GM23248 (cell line): ENCODE results near the gene TRDMT1. TPM values are rescaled to one million over a fixed set of nuclear protein-coding genes. Genes with fewer than 3 reads are reported as not detected.

Experiments used
- DNase-seq: peaks from one replicate; pipeline ENCODE4 v3.0.0-alpha.2; 2015
- H2AFZ ChIP-seq: fragments of 200-600 bp; sonication (generic); 2 replicates; pipeline ENCODE4 v1.6.1; 2016; ENCODE audit warnings: antibody characterized with exemption
- H3F3A ChIP-seq: fragments of 200-600 bp; sonication (generic); 2 replicates; pipeline ENCODE4 v1.6.1; 2016; ENCODE audit warnings: mild to moderate bottlenecking, antibody characterized with exemption, mixed run types; ENCODE audit not compliant: insufficient read depth
- H3K27ac ChIP-seq: fragments of 200-600 bp; sonication (generic); 2 replicates; pipeline ENCODE4 v1.5.1; 2016; ENCODE audit warnings: mild to moderate bottlenecking
- H3K27me3 ChIP-seq: fragments of 200-600 bp; sonication (generic); replicated peaks from 2 replicates; pipeline ENCODE4 v1.6.1; 2016; ENCODE audit warnings: mild to moderate bottlenecking; ENCODE audit not compliant: insufficient read depth
- H3K36me3 ChIP-seq: fragments of 200-600 bp; sonication (generic); 2 replicates; pipeline ENCODE4 v1.6.1; 2016; ENCODE audit warnings: low read depth, mild to moderate bottlenecking
- H3K4me1 ChIP-seq: fragments of 200-600 bp; sonication (generic); 2 replicates; pipeline ENCODE4 v1.6.1; 2016; ENCODE audit warnings: mild to moderate bottlenecking; ENCODE audit not compliant: insufficient read depth
- H3K4me2 ChIP-seq: fragments of 200-600 bp; sonication (generic); one replicate; pipeline ENCODE4 v1.6.1; 2016; ENCODE audit warnings: mild to moderate bottlenecking; ENCODE audit not compliant: unreplicated experiment
- H3K4me3 ChIP-seq: fragments of 200-600 bp; sonication (generic); 2 replicates; pipeline ENCODE4 v1.5.1; 2016; ENCODE audit warnings: mild to moderate bottlenecking
- H3K79me2 ChIP-seq: fragments of 200-600 bp; sonication (generic); 2 replicates; pipeline ENCODE4 v1.6.1; 2016; ENCODE audit warnings: mild to moderate bottlenecking; ENCODE audit not compliant: insufficient read depth
- H3K9ac ChIP-seq: fragments of 200-600 bp; sonication (generic); 2 replicates; pipeline ENCODE4 v1.6.1; 2016; ENCODE audit warnings: mild to moderate bottlenecking
- H3K9me2 ChIP-seq: fragments of 200-600 bp; sonication (generic); 2 replicates; pipeline ENCODE4 v1.6.1; 2016; ENCODE audit warnings: mixed run types, mild to moderate bottlenecking, moderate library complexity; ENCODE audit not compliant: insufficient read depth
- H3K9me3 ChIP-seq: fragments of 200-600 bp; sonication (generic); one replicate; pipeline ENCODE4 v1.6.1; 2017; ENCODE audit warnings: low read depth
- H4K20me1 ChIP-seq: fragments of 200-600 bp; sonication (generic); 2 replicates; pipeline ENCODE4 v1.6.0; 2016; ENCODE audit not compliant: insufficient read depth
- EZH2 ChIP-seq: fragments of 200-600 bp; sonication (generic); IDR thresholded peaks from 2 replicates; pipeline ENCODE4 v1.6.1; 2018; ENCODE audit warnings: antibody characterized with exemption, mild to moderate bottlenecking; ENCODE audit not compliant: insufficient read depth, poor library complexity, severe bottlenecking
- EZH2phosphoT487 ChIP-seq: fragments of 200-600 bp; sonication (generic); IDR thresholded peaks from 2 replicates; pipeline ENCODE4 v1.6.1; 2018; ENCODE audit warnings: antibody characterized with exemption, moderate library complexity, mild to moderate bottlenecking, low read depth; ENCODE audit not compliant: insufficient read depth
- WGBS, 2 experiments: methylation state at CpG; one replicate each; pipeline ENCODE4 v1.1.6; 2015 to 2017; ENCODE audit warnings: low lambda C conversion rate in 2 of 2, low coverage in 1 of 2; ENCODE audit errors: missing lambda C conversion rate in 2 of 2; 5-methylcytosine and 5-hydroxymethylcytosine counted together
- in situ Hi-C: fragments of 300-500 bp; cut with MboI; formaldehyde crosslinking; loops from 2 replicates; pipeline ENCODE4 v1.15.0; 2020
- polyA plus RNA-seq: library from polyadenylated mRNA; unstranded; fragments of >200 nt; fragmentation: Nextera tagmentation; extraction: Ambion mirVana; gene quantifications from 2 replicates; pipeline ENCODE4 v1.2.1, GENCODE V29; 2016
- total RNA-seq: library from RNA; depleted of rRNA; stranded (reverse); fragments of >200 nt; shearing (Covaris generic); gene quantifications from 2 replicates; pipeline ENCODE4 v1.2.3, GENCODE V29; 2014

TRDMT1 gene
- total and polyA plus RNA-seq, 2 experiments from 2014 or later = 4.3 to 4.4 TPM

GRCh38 chr10:17195083-17195482, 6.4 kb downstream of the TRDMT1 start:
- H3K4me3 ChIP-seq = no peak overlapping the region
- in situ Hi-C loops = no loop called here
- no peaks in the 10 kb centered on the region for H3K9me2 ChIP-seq
- H3K9me3 ChIP-seq = no peaks in the 10 kb centered on the region
- no peak overlapping the region for H3K4me2 ChIP-seq
- H2AFZ ChIP-seq = no peak overlapping the region
- H3F3A ChIP-seq = peaks cover 27% of the 10 kb centered on the region
- 79 to 80% methylated on average over 5 of the region's 5 CpGs for WGBS, 2 experiments
- no peaks in the 10 kb centered on the region for H3K36me3 ChIP-seq
- 0 out of 2 replicates have a peak overlapping the region, but pooled peaks have one; percentile 50 for H3K27ac ChIP-seq
- peaks cover 27% of the 10 kb centered on the region for H3K4me1 ChIP-seq
- peaks cover 68% of the 10 kb centered on the region for H3K79me2 ChIP-seq
- no peak for DNase-seq
- TF ChIP-seq EZH2 = no peak
- TF ChIP-seq EZH2phosphoT487 = no peak
- no peaks in the 10 kb centered on the region for H3K27me3 ChIP-seq
- no peak overlapping the region for H3K9ac ChIP-seq
- no peaks in the 10 kb centered on the region for H4K20me1 ChIP-seq

- WGBS, 2 experiments = 92 to 95% methylated on average over 2 of the region's 2 CpGs
- peaks cover under 1% of the 10 kb centered on the region; the same call in 1 of the 2 replicates for H3K4me1 ChIP-seq
- peaks cover 7% of the 10 kb centered on the region; the same call in 1 of the 2 replicates for H3F3A ChIP-seq
- H3K27ac ChIP-seq = no peak overlapping the region
- no peaks in the 10 kb centered on the region for H3K27me3 ChIP-seq
- TF ChIP-seq EZH2phosphoT487 = no peak
- TF ChIP-seq EZH2 = no peak
- H3K9ac ChIP-seq = no peak overlapping the region
- no peak for DNase-seq
- H4K20me1 ChIP-seq = no peaks in the 10 kb centered on the region
- in situ Hi-C loops = no loop called here
- no peak overlapping the region for H2AFZ ChIP-seq
- H3K79me2 ChIP-seq = peaks cover 32% of the 10 kb centered on the region
- H3K36me3 ChIP-seq = no peaks in the 10 kb centered on the region
- no peaks in the 10 kb centered on the region for H3K9me3 ChIP-seq
- H3K4me3 ChIP-seq = no peak overlapping the region
- H3K9me2 ChIP-seq = no peaks in the 10 kb centered on the region
- no peak overlapping the region for H3K4me2 ChIP-seq
Observed at GRCh38 chr10:17190602-17191001, 10.9 kb downstream of the TRDMT1 start.

GRCh38 chr10:17188644-17189172, 12.8 kb downstream of the TRDMT1 start:
- in situ Hi-C loops = no loop called here
- H3K79me2 ChIP-seq = peaks cover 17% of the 10 kb centered on the region
- TF ChIP-seq EZH2 (no peak), EZH2phosphoT487 (no peak)
- H3K27ac ChIP-seq = no peak overlapping the region
- 96 to 97% methylated on average over 3 of the region's 3 CpGs for WGBS, 2 experiments
- H3K4me2 ChIP-seq = no peak overlapping the region
- no peaks in the 10 kb centered on the region for H3K9me2 ChIP-seq
- H3K36me3 ChIP-seq = no peaks in the 10 kb centered on the region
- H3K4me3 ChIP-seq = no peak overlapping the region
- no peak overlapping the region for H3K9ac ChIP-seq
- no peaks in the 10 kb centered on the region for H3K9me3 ChIP-seq
- H3K4me1 ChIP-seq = no peaks in the 10 kb centered on the region
- H3K27me3 ChIP-seq = no peaks in the 10 kb centered on the region
- no peak for DNase-seq
- H3F3A ChIP-seq = no peaks in the 10 kb centered on the region
- no peaks in the 10 kb centered on the region for H4K20me1 ChIP-seq
- H2AFZ ChIP-seq = no peak overlapping the region

GRCh38 chr10:17185873-17186272, 15.6 kb downstream of the TRDMT1 start:
- Histone ChIP-seq H3K9me3 (no peaks in the 10 kb centered on the region), H4K20me1 (no peaks in the 10 kb centered on the region), H3K27ac (no peak overlapping the region), H3K36me3 (no peaks in the 10 kb centered on the region), H3K4me3 (no peak overlapping the region), H2AFZ (no peak overlapping the region), H3K9me2 (no peaks in the 10 kb centered on the region), H3K9ac (no peak overlapping the region), H3K4me2 (no peak overlapping the region), H3K4me1 (no peaks in the 10 kb centered on the region), H3K79me2 (no peaks in the 10 kb centered on the region), H3K27me3 (no peaks in the 10 kb centered on the region), H3F3A (no peaks in the 10 kb centered on the region)
- no peak for DNase-seq
- 91 to 97% methylated on average over 3 of the region's 3 CpGs for WGBS, 2 experiments
- TF ChIP-seq EZH2phosphoT487 (no peak), EZH2 (no peak)
- in situ Hi-C loops = no loop called here
